ENCODE measurements around the gene ERF.

ERF gene

DNA sequence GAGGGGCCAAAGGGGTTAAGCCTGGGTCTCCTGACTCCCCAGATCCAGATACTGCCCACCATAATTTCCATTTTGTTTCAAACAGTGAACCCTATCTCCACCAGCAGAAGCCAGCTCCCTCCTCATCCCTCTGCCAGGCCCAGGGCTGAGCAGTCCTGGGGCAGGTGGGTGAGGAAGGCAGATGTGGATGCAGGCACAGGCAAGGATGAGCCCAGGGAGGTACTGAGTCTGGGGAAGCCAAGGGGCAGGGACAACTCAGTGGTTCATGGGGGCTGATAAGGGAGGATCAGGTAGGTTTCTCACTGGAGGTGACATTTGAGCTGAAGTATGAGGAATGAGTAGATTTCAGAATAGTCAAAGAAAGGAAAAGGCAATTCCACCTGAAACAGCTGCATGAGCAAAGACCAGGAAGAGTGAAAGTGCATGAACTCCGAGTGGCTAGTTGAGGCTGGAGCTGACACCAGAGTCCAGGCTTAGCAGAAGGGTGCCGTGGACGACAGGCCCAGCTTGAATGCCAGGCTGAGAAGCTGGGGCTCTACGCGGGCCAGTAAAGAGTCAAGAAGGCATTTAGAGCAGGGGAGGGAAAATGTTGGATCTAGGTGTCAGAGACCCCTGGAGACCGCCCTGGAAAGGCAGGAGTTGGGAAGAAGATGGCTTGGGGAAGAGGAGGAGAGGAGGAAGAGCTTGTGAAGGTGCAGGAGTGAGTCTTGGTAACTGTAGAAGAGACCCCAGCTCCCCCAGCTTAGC, 24.4 kb upstream of the ERF start:
- peak overlapping the region; percentile 62 for H3K4me3 ChIP-seq (ENCODE audit: low read depth, low read length)
- TF ChIP-seq POLR2A (IDR thresholded peaks at IDR 0.05; ENCODE audit: extremely low read depth, insufficient read length) (no peak), MYC (IDR thresholded peaks at IDR 0.05; ENCODE audit: low read depth, low read length) (no peak)
- TF ChIP-seq, protein P1, sequence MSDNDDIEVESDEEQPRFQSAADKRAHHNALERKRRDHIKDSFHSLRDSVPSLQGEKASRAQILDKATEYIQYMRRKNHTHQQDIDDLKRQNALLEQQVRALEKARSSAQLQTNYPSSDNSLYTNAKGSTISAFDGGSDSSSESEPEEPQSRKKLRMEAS (IDR thresholded peaks at IDR 0.05; ENCODE audit: low read depth, low read length): no peak
- TF ChIP-seq, protein P2, sequence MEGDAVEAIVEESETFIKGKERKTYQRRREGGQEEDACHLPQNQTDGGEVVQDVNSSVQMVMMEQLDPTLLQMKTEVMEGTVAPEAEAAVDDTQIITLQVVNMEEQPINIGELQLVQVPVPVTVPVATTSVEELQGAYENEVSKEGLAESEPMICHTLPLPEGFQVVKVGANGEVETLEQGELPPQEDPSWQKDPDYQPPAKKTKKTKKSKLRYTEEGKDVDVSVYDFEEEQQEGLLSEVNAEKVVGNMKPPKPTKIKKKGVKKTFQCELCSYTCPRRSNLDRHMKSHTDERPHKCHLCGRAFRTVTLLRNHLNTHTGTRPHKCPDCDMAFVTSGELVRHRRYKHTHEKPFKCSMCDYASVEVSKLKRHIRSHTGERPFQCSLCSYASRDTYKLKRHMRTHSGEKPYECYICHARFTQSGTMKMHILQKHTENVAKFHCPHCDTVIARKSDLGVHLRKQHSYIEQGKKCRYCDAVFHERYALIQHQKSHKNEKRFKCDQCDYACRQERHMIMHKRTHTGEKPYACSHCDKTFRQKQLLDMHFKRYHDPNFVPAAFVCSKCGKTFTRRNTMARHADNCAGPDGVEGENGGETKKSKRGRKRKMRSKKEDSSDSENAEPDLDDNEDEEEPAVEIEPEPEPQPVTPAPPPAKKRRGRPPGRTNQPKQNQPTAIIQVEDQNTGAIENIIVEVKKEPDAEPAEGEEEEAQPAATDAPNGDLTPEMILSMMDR (IDR thresholded peaks at IDR 0.05; ENCODE audit: low read depth, low read length): no peak

DNA sequence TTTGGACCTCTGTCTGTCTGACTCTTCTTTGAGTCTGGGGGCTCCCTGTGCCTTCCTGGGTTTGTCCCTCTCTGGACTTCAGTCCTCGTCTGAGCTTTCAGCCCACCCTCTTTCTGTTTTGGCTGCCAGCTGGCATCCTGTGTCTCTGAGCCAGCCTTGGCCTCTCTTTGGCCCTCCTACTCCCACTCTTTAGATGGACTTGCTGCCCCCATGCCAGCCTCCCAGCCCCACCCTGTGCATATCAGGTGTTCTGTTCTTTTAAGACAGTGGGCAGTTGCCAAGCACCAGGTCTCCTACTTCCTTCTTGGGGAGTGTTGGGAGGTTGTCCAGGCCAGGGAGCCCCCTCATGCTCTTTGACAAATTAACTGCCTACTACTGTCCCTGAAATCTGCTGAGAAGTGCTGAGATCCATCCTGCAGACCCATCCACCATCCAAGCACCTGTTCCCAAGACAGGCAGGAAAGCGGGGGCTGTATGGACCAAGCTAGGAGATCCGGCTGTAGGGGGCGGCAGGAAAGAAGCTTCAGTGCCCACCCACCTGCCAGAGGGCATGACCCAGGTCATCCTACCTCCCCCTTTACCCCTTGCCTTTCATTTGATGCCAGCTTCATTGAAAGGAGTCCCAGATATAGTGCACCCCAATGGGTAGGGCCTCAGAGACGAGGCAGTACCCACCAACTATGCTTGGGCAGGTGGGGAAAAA, 23.7 kb upstream of the ERF start:
- DNase-seq (ENCODE audit: low read depth): no peak
- TF ChIP-seq, protein P1 (IDR thresholded peaks at IDR 0.05; ENCODE audit: low read depth, low read length): no peak
- TF ChIP-seq MYC (IDR thresholded peaks at IDR 0.05; ENCODE audit: low read depth, low read length) (no peak), POLR2A (IDR thresholded peaks at IDR 0.05; ENCODE audit: extremely low read depth, insufficient read length) (no peak)
- TF ChIP-seq, protein P2 (IDR thresholded peaks at IDR 0.05; ENCODE audit: low read depth, low read length): no peak
- no peak overlapping the region for H3K4me3 ChIP-seq (ENCODE audit: low read depth, low read length)

More for the DNA sequence above, 24.4 kb upstream of the ERF start:
- no peak for DNase-seq (ENCODE audit: low read depth)

DNA sequence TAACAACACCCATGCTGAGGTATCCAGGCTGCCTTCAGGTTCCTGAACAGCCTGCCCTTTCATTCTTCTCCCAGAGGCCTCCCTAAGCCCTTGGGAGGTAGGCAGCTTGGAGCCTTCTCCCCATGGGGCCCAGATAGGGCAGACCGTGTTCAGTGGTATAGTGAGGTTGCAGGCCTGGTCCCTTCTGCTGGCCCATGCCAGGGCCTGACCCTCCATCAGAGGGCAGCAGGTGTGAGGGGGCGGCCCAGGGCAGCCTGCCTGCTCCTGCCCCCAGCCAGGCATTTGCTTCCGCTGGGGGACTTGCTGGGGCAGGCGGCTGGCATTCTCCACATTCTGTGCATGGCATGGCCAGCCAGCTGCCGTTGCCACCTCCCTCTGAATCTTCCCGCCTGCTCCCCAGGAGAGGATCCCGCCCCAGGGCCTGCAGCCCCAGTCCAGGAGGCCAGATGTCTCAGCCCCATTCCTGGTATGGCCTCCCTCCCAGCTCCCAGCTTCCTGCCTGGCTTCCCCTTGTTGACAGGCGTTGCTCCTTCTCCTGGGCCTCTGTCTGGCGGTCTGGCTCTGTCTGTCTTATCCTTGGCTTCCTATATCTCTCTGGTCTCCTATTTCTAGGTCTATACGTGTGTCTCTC, 23.0 kb upstream of the ERF start:
- H3K4me3 ChIP-seq (ENCODE audit: low read depth, low read length): no peak overlapping the region
- TF ChIP-seq, protein P1 (IDR thresholded peaks at IDR 0.05; ENCODE audit: low read depth, low read length): no peak
- TF ChIP-seq POLR2A (IDR thresholded peaks at IDR 0.05; ENCODE audit: extremely low read depth, insufficient read length): no peak
- no peak for TF ChIP-seq MYC (IDR thresholded peaks at IDR 0.05; ENCODE audit: low read depth, low read length)
- TF ChIP-seq, protein P2 (IDR thresholded peaks at IDR 0.05; ENCODE audit: low read depth, low read length): no peak
- no peak for DNase-seq (ENCODE audit: low read depth)

DNA sequence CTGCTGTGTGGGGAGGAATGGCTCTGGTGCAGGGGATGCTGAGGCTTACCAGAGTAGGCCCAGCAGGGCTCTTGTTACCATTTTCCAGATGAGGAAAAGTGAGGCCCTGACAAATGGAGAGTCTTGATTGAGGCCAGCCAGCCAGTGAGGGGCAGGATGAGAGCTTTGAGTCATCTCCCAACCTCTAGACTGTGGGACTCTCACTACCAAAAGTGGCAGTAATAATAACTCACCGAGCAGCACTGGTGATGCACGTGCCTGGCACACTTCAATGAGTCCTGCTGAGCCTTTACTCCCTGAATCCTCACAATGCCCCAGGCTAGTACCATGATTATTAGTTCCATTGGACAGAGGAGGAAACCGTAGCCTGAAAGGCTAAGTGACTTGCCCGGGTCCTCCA, 21.9 kb upstream of the ERF start:
- H3K4me3 ChIP-seq (ENCODE audit: low read depth, low read length): no peak overlapping the region
- TF ChIP-seq, protein P2 (IDR thresholded peaks at IDR 0.05; ENCODE audit: low read depth, low read length): no peak
- TF ChIP-seq MYC (IDR thresholded peaks at IDR 0.05; ENCODE audit: low read depth, low read length) (no peak), POLR2A (IDR thresholded peaks at IDR 0.05; ENCODE audit: extremely low read depth, insufficient read length) (no peak)
- TF ChIP-seq, protein P1 (IDR thresholded peaks at IDR 0.05; ENCODE audit: low read depth, low read length): no peak
- no peak for DNase-seq (ENCODE audit: low read depth)

DNA sequence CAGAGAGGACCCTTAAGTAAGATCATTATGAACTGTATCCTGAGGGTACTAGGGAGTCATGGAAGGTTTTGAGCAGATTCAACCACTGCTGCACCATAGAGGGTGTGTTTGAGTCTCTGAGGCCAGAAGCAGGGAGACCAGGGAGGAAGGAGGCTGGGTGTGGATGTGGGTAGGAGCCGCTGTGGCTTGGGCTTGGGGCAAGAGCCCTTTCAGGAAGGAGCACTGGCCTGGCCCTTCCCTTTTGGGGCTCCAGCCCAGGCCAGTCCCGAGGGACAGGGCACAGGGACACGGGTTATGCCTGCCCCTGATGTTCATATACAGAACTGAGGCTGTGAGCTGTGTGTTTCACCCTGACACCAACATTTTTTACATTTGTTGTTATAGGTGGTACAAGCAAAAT, 21.4 kb upstream of the ERF start:
- TF ChIP-seq, protein P2 (IDR thresholded peaks at IDR 0.05; ENCODE audit: low read depth, low read length): no peak
- TF ChIP-seq MYC (IDR thresholded peaks at IDR 0.05; ENCODE audit: low read depth, low read length): no peak
- no peak for TF ChIP-seq POLR2A (IDR thresholded peaks at IDR 0.05; ENCODE audit: extremely low read depth, insufficient read length)
- TF ChIP-seq, protein P1 (IDR thresholded peaks at IDR 0.05; ENCODE audit: low read depth, low read length): no peak
- DNase-seq (ENCODE audit: low read depth): no peak
- no peak overlapping the region for H3K4me3 ChIP-seq (ENCODE audit: low read depth, low read length)
